GM12892 (cell line): ENCODE data around the gene ERCC1.

Experiments used
- POLR2A ChIP-seq: IDR thresholded peaks from 2 replicates; pipeline ENCODE4 v1.6.1; 2011; ENCODE audit warnings: low read depth, low read length, control low read depth
- POLR2AphosphoS5 ChIP-seq: IDR thresholded peaks from 2 replicates; pipeline ENCODE4 v1.6.1; 2011; ENCODE audit warnings: low read depth, low read length, control low read depth

DNA sequence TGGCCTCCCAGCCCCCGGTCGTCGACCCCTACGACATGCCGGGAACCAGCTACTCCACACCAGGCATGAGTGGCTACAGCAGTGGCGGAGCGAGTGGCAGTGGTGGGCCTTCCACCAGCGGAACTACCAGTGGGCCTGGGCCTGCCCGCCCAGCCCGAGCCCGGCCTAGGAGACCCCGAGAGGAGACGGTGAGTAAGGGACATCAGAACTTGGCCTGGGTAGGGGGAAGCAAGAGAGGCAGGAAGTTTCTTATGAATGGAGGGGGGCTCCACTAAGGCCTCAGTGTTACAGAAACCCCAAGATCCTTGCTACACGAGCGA is 47.0 kb upstream of the ERCC1 start:
- no peak for TF ChIP-seq POLR2A
- TF ChIP-seq POLR2AphosphoS5, result no peak
